Activated T-cell treated with anti-CD3 and anti-CD28 coated beads for 4 hours (primary cell): ENCODE data around the gene PCYT1A.

Experiments used
- DNase-seq: peaks from one replicate; pipeline ENCODE4 v3.0.0-alpha.2; 2020

PCYT1A gene

GRCh38 chr3:196235452-196236122 lies 51.9 kb downstream of the PCYT1A start:
- DNase-seq = no peak

GRCh38 chr3:196232882-196233251 lies 54.7 kb downstream of the PCYT1A start:
- DNase-seq = no peak

GRCh38 chr3:196232154-196232881 lies 55.2 kb downstream of the PCYT1A start:
- DNase-seq = no peak

DNA sequence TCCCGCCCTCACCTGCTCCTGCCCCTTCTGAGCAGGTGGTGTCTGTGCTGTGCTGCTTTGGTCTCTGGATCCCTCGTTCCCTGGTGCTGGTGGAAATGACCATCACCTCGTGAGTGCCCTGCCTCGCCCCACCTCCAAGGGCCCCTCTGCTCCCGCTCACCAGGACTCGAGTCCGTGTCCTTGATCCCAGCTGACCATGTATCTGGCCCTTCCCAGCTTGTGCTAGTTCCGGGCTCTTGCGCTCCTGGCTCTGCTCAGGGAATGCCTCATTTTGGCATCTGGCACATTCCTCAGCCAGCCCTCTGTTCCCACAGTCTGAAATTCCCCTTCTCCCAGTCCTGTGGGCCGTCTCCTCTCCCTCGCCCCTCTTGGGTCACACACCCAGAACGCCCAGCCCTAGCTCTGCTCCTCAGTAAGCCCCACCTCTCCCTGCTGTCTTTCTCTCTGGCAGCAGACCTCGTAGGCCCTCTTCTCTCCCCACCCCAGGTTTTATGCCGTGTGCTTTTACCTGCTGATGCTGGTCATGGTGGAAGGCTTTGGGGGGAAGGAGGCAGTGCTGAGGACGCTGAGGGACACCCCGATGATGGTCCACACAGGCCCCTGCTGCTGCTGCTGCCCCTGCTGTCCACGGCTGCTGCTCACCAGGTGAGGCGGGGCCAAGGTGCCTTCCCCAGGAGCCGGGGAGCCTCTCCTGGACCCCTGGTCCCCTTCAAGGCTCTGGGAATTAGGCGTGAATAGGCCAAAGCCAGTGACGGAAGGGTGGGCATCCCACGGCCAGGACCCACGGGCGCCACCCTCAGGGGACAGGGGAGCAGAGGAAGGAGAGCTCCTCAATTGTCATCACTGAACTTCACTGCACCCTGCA lies 59.7 kb downstream of the PCYT1A start:
- DNase-seq = no peak

GRCh38 chr3:196227121-196227561 lies 60.4 kb downstream of the PCYT1A start:
- DNase-seq = no peak

DNA sequence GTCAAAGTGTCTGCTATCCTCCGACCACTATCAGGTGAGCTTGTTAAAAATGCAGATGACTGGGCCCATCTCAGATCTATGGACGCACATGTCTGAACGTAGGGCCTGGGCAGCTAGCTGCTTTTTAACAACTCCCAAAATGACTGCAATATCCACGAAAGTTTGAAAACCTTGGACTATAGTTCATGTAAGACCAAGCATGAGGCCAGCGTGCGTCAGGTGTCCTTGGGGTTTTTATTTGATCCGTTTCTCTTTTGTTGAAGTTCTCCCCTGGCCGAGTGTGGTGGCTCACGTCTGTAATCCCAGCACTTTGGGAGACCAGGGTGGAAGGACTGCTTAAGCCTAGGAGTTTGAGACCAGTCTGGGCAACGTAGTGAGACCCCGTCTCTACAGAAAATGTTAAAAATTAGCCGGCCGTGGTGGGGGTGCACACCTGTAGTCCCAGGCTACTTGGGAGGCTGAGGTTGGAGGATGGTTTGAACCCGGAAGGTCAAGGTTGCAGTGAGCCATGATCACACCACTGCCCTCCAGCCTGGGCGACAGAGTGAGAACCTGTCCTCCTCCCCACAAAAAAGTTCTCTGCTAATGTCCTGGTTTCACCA lies 61.7 kb downstream of the PCYT1A start:
- no peak for DNase-seq

DNA sequence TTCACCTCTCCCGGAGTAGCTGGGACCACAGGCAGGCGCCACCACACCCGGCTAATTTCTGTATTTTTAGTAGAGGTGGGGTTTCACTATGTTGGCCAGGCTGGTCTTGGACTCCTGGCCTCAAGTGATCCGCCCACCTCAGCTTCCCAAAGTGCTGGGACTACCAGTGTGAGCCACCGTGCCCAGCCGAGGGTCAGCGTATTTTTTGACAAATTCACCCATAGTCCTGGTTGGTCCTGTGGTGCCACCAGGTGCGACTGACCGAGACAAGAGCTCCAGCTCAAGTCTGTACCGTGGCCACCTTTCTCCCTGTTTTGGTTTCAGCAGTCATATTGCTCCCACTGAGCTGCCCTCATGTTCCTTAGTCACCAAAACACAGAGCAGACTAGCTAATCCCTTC lies 62.4 kb downstream of the PCYT1A start:
- DNase-seq = no peak

GRCh38 chr3:196222876-196223595 lies 64.5 kb downstream of the PCYT1A start:
- no peak for DNase-seq

GRCh38 chr3:196220991-196221390 lies 66.5 kb downstream of the PCYT1A start:
- no peak for DNase-seq

GRCh38 chr3:196220587-196220986 lies 66.9 kb downstream of the PCYT1A start:
- DNase-seq = no peak

DNA sequence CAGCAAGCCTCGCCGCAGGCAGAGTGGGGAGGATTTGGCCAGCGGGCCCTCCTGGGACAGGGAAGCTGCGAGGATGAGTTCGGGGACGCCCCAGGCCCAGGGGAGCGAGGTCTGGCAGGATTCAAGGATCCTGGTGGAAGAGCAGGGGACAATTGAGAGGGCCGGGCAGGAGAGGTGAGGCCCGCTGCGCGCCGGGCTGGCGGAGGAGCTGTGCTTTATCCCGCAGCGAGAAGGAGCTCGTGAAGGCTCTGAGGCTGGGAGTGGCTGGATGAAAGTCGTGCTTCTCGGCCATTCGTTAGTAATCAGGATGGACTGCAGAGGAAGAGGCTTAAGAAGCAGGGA lies 67.6 kb downstream of the PCYT1A start:
- no peak for DNase-seq

GRCh38 chr3:196219194-196219969 lies 68.1 kb downstream of the PCYT1A start:
- peak; percentile 40 for DNase-seq

DNA sequence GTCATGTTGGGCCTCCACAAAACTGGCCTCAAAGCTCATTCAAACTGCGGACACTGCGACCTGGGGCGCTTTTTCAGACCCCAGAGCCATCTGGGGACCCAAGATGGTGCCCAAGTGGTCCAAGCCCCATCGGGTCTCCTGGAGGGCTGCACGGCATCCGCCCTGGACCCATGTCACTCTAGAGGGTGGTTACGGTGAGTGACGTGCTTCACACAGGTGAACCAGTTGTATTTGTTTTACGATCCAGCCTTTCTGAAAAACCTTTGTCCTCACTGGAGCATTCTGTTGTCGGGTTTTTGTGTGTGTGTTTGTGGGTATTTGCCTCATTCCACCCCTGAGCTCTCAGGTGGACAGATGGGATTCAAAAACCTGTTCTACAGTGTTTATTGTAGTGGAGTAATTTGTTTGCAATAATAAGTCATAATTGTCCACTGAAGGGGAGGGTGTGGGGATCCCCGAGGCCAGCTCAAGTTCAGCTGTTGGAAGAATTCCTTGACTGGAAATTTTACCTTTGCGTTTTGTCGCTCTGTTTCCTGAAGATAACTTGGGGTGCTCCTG lies 69.3 kb downstream of the PCYT1A start:
- no peak for DNase-seq

- DNase-seq = no peak
Observed at GRCh38 chr3:196217307-196218154, 70.0 kb downstream of the PCYT1A start.

DNA sequence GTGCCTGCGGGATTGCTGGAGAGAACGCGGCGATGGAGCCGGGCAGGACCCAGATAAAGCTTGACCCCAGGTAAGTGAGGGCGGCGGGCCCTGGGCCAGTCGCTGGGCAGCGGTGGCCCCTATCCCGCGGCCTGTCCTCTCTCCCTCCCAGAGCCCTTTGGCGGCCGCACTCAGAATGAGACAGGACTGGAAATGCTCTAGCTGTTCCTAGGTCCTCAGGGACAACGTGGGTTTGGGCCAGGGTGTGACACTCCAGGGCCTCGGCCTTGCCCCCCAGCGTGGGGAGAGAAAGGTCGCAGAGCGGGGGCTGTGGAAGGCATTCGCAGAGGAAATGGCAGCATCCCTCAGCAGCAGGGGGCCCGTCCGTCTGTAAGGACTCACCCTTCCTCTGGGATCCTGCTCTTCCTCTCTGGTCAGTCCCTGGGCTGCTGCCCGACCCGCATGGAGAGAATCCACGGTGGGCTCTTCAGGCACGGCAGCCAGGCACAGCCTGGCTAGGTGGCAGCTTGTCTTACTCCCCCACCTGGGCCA lies 70.8 kb downstream of the PCYT1A start:
- no peak for DNase-seq

DNA sequence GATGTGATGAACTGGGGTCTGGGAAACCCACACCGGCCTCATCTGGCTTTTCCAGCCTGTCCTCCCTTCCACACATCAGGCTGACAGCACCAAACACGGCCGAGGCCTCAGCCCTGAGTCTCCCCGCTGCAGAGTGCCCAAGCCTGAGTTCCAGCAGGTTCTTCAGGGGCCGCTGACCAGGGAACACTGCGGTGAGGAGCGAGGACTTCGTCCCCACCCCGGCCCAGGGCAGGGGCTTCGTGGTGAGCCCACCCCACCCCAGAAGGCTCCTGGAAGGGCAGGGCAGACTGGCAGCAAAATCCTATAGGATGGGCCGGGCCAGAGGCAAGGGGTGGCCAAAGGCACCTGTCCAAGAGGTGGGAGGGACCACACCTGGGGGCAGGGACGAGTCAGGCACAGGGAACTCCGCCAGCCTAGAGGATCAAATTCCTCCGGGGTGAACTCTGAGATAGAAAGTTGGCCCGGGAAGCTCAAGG lies 71.4 kb downstream of the PCYT1A start, which contains the start of gene SLC51A:
SLC51A (plus strand) TSS at position 446 of the 476 bp plus-strand sequence. CDS start 179 bp downstream, outside the sequence.
- no peak for DNase-seq

DNA sequence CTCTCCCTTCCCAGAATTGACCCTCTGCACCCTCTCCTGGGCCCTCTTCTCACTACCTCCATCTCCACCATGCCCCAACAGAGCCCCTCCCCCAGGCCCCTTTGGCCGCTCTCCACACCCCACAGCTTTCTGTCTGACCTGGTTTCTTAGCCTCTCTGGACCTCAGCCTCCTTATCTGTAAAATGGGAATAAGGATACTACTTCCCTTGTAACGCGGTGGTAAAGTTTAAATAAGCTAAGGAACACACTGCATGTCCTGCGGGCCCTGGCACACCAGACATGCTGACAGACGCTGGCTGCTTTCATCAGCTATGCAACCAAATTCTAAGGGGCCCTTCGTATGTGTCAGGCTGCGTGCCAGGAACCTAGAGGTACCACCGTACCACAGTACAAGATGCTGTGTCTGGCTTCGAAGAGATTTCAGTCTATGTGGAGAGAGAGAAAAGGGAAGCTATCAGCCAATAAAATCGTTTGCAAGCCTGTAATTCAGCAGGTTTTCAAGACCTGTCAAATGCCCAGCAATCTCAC lies 72.0 kb downstream of the PCYT1A start:
- DNase-seq = no peak

GRCh38 chr3:196214783-196215441 lies 72.6 kb downstream of the PCYT1A start:
- DNase-seq = no peak
